WERI-Rb-1 (cell line): ENCODE measurements around the gene CXXC5.

Source experiments
- DNase-seq: peaks from one replicate; pipeline ENCODE4 v3.0.0-alpha.2; 2020
- H3K27ac ChIP-seq: fragments of 250-450 bp; sonication (Bioruptor Pico); 2 replicates; pipeline ENCODE4 v1.5.1; 2020; ENCODE audit warnings: mild to moderate bottlenecking, moderate library complexity
- H3K27me3 ChIP-seq: fragments of 250-450 bp; sonication (Bioruptor Pico); 2 replicates; pipeline ENCODE4 v1.5.1; 2021; ENCODE audit warnings: mild to moderate bottlenecking, low read depth, moderate library complexity; ENCODE audit not compliant: insufficient read depth, severe bottlenecking
- H3K36me3 ChIP-seq: fragments of 250-450 bp; sonication (Bioruptor Pico); 2 replicates; pipeline ENCODE4 v1.5.1; 2020; ENCODE audit warnings: mild to moderate bottlenecking, moderate library complexity
- H3K4me3 ChIP-seq: 2 replicates; pipeline ENCODE4 v1.5.1; 2011; ENCODE audit warnings: low read depth, mild to moderate bottlenecking, control low read depth, low read length
- H3K9me3 ChIP-seq: fragments of 250-450 bp; sonication (Bioruptor Pico); 2 replicates; pipeline ENCODE4 v1.5.1; 2021; ENCODE audit warnings: mild to moderate bottlenecking, moderate library complexity; ENCODE audit not compliant: severe bottlenecking
- TF ChIP-seq, protein P1 (sequence below): IDR thresholded peaks from 2 replicates; pipeline ENCODE4 v1.5.1; 2011; ENCODE audit warnings: low read depth, mild to moderate bottlenecking, control low read depth, inconsistent platforms, low read length

The CXXC5 gene

DNA sequence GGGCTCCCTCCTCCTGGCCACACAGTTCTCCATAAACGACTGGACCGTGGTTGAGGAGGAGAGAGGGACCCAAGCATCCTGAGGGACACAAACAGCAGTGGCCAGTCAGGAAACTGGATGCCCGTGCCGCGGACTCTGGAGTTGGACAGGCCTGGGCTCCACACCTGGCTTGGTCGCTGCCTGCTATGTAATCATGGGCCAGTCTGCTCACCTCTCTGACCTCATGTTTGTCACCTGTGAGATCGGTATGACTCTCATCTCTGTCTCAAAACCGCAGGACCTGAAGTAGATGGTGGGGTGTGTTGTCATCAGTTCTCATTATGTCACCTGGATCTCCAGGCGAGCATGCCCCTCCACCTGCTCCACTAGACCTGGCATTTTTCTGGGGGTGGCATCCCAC lies 14.5 kb downstream of the CXXC5 start:
- Histone ChIP-seq H3K9me3 (no peaks in the 10 kb centered on the region), H3K27me3 (no peaks in the 10 kb centered on the region), H3K4me3 (no peak overlapping the region), H3K36me3 (peaks cover 39% of the 10 kb centered on the region), H3K27ac (no peak overlapping the region)
- TF ChIP-seq, protein P1, sequence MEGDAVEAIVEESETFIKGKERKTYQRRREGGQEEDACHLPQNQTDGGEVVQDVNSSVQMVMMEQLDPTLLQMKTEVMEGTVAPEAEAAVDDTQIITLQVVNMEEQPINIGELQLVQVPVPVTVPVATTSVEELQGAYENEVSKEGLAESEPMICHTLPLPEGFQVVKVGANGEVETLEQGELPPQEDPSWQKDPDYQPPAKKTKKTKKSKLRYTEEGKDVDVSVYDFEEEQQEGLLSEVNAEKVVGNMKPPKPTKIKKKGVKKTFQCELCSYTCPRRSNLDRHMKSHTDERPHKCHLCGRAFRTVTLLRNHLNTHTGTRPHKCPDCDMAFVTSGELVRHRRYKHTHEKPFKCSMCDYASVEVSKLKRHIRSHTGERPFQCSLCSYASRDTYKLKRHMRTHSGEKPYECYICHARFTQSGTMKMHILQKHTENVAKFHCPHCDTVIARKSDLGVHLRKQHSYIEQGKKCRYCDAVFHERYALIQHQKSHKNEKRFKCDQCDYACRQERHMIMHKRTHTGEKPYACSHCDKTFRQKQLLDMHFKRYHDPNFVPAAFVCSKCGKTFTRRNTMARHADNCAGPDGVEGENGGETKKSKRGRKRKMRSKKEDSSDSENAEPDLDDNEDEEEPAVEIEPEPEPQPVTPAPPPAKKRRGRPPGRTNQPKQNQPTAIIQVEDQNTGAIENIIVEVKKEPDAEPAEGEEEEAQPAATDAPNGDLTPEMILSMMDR, result no peak
- no peak for DNase-seq

DNA sequence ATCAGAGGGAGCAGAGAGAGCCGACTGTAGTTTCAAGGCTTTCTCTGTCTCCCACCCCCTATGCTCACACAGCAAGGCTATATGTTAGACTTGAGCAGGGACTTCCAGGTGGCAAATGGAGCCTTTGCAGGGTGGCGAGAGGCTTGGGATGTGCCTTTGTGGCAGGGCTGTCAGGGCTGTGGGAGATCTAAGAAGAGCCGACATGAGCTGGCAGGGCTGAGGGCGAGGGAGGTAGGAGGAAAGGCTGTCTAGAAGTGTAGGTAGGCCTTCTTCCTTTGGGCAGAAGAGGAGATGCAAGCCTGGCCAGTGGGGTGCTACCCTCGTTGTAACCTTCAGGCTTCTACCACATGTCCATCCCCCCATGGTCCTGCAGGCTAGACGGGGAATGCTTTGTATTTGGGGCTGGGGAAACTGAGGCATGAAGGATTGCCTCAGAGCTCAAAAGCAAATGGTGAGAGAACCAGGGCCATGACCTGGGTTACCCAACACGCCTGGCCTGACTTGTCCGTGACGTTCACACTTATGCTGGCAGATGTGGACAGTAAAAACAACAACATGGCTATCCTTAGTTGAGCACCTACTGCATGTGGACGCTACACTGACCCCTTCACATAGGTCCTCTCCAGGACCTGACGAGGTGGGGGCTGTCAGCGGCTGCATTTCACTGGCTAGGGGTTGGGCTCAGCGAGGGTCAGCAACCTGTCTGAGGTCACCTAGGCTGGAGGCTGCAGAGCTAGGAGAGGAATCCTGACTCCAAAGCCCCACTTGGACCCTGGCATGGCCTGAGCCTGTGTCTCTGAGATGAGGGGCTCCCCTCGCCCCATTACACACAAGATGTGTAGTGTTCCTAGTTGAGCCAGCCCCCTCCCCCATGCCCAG lies 15.3 kb downstream of the CXXC5 start:
- TF ChIP-seq, protein P1, result no peak
- Histone ChIP-seq H3K27ac (no peak overlapping the region), H3K36me3 (peaks cover 40% of the 10 kb centered on the region), H3K9me3 (no peaks in the 10 kb centered on the region), H3K4me3 (no peak overlapping the region), H3K27me3 (no peaks in the 10 kb centered on the region)
- no peak for DNase-seq

DNA sequence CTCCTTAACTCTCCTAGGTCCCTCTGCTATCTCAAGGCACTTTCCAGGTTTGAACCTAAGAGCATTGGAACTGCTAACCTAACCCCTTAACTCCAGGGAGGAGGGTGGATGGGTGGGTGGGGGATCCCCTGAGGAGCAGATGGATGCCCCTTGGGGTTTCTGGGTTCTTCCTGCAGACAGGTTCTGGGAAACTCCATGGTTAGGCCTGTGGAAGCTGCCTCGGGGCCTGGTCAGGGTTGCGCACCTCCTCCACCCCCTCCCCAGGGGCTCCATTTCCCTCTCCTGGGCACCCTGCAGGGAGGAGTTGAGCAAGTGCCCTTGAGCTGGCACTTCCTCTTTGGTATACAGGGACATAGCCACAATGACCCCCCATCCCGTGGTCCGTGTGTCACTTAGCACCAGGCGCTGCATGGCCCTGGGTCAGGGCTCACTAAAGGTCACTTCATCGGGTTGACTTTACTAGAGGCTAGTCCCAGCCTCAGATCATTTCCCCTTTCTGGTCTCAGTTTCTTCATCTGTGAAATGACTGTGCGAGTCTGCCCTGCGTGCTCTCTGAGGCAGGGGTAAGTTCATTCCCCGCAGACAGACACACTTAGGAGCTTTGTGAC lies 16.0 kb downstream of the CXXC5 start:
- no peak for DNase-seq
- Histone ChIP-seq H3K27ac (no peak overlapping the region), H3K36me3 (peaks cover 38% of the 10 kb centered on the region), H3K4me3 (no peak overlapping the region), H3K9me3 (no peaks in the 10 kb centered on the region), H3K27me3 (no peaks in the 10 kb centered on the region)
- TF ChIP-seq, protein P1, result no peak

DNA sequence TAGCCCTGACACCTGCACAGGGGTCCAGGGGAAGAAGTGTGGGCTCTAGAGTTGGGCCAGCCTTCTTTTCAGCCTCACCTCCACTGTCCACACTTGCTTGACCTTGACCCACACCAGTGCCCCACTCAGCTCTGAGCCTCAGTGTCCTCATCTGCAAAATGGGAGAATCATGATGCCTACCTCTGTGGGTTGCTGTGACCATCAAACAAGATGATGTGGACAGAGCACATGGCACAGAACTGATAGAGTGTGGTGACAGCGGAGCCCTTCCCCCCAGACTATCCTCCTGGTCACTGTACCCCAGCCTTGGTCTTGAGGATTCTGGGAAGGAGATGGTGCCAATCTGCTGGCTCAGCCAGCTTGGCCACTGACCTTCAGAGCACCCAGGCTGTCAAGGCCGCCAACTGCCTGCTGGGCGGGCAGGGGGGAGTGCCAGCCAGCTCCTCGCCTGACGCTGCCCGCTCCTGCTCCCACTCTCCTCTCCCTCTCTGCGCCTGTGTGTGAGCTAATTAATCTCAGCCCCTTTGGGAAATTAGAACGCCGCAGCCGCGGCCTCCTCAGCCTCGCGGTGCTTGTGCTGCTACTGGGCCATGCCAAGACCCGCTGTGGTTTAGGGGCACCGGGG lies 16.7 kb downstream of the CXXC5 start:
- DNase-seq, result no peak
- TF ChIP-seq, protein P1, result no peak
- no peaks in the 10 kb centered on the region for H3K9me3 ChIP-seq
- H3K27ac ChIP-seq, result no peak overlapping the region
- H3K36me3 ChIP-seq, result peaks cover 38% of the 10 kb centered on the region
- H3K27me3 ChIP-seq, result no peaks in the 10 kb centered on the region
- H3K4me3 ChIP-seq, result no peak overlapping the region

DNA sequence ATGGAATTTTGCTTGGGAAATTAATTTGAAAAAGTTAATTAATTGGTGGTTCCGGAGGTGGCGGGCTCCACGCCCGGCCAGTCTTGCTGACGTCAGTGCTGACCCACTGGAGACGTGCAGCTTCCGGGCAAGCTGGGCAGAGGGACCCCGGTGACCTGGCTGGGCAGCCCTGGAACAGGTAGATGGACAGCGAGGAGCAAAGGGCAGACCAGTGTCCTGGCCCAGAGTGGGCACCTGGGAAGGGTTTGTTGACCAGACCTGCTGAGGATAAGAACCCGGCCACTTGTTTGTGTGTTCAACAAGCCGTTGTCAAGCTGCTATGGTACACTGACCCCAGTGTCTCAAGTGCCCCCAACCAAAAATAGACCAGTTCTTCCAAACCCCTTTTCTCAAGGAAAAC lies 17.5 kb downstream of the CXXC5 start:
- no peak for DNase-seq
- Histone ChIP-seq H3K36me3 (peaks cover 38% of the 10 kb centered on the region), H3K27me3 (no peaks in the 10 kb centered on the region), H3K9me3 (no peaks in the 10 kb centered on the region), H3K4me3 (no peak overlapping the region), H3K27ac (no peak overlapping the region)
- TF ChIP-seq, protein P1, result no peak
